HG03558 (cell line): ENCODE results near the gene BMPR1B.

ENCODE experiments used
- ATAC-seq: cut with Tn5 transposase; IDR thresholded peaks from one replicate; pipeline ENCODE4 v1.9.1; 2021; ENCODE audit warnings: moderate number of reproducible peaks; ENCODE audit not compliant: unreplicated experiment; ENCODE audit errors: extremely low read depth

The BMPR1B gene

DNA sequence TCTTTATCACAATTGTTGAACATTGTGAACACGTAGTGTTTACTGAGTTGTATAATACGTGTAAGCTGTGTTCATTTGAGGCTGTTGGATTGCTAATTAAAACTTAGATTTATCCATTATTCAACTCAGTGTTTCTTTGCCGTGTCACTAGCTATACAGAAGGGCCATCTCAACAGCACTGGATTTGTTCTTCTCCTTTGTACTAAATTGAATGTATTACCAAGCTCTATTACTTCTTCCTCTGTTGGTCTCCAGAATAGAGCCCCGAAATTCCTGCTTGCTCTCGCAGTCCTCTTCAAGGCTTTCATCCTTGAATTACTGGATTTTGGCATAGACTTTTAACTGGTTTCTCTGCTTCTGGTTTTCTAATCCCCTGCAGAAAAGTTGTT lies 182.8 kb downstream of the BMPR1B start:
- ATAC-seq = no peak

DNA sequence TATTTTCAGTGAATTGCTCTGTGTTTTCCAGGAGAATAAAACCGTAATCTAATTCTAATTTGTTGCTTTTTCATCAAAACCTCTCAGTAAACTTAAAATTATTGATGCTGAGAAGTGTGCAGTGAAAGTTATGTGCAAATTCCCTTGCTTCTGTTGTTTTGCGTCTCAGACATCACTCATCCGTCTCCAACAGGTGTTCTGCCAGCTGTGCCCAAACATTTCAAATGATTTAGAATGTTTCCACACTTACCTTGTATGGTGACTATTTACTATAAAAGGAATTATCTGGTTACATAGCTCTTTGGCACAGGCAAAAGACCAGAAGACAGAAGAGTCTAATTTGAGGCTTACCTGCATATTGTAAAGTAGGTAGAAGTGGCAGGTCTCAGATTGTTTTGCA lies 184.0 kb downstream of the BMPR1B start:
- ATAC-seq = no peak

DNA sequence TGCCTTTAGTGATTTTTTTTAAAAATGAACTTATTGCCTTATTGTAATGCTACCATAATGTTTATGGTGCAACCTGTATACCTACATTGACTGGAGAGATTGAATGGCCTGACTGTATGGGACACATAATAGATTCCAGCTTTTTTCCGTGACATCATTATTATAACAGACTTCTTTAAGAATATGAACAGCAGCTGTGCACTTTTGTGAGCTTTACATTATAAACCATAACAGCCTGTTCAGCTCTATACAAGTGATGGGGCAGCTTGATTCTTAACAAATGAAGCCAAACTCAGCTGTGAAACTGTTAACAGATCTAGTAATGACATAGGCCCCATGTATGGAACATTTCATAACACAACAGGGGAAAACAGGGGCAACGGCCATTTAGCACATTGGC lies 187.0 kb downstream of the BMPR1B start:
- no peak for ATAC-seq

DNA sequence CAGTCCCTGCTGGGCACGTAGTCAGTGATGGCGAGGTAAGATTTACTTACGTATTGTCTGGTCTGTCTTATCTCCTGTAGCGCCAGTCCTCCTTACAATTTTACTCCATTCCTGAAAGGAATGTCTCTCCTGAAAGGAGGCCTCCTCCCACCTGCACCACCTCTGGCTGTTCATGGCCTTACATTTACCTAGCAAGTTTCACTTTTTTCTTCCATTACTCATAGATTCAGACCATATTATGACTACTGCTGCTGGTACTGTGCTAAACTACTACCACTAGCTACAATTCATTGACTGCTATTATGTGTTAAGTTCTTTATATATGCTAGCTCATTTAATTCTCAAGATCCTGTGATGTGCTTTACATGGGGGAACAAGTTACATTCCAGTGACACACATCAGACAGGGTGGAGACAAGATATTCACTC lies 189.9 kb downstream of the BMPR1B start:
- ATAC-seq = no peak

DNA sequence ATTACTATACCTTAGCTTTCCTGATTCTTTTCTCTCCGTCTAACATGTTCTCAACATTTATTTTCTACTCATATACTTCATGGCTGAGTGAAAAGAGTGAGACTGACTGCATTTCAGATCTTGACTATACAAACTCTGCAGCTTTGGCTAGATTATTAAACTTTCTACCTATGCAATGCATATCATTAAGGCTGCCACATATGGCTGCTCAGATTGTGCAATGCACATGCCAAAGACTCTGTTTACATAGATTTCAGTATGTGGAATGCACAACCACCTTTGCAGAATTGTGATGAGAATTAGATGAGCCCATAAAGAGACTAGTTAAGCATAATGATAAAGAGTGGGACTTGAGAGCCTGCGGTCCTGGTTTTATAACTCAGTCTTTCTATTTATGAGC lies 196.5 kb downstream of the BMPR1B start:
- ATAC-seq = no peak

DNA sequence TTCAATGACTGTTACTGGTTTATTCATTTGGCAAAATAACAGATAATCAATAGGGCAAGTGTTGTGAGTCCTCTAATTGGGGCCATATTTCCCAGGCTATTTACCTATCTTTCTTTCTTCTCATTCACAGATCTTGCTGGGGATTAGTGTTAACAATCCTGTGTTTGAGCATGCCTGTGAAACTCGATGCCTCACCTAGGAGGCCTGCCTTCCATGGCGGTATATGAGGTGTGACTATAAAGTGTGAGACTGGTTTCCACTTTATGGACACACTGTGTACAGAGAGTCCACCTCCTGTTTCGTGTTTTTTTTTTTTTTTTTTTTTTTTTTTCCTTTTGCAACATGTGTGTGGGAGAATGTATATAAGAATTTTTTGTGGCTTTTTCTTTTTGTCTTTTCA lies 199.3 kb downstream of the BMPR1B start:
- no peak for ATAC-seq

DNA sequence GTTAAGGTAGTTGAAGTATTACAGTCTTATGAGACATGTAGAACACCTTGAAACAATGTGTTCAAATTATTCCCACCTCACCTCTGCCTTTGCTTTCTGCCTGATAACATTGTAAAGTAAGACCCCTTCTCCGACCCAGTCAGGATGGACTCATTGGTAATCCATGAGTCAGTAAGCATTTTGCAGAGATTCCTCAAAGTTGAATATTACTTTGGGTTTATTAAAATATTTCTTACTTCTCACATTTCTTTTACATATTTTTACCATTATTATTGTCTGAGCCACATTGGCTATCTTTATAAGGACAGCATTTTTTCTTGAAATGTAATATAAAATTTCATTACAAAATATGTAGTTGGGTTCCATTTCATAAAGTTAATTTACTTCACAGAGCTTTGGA lies 201.6 kb downstream of the BMPR1B start:
- no peak for ATAC-seq

DNA sequence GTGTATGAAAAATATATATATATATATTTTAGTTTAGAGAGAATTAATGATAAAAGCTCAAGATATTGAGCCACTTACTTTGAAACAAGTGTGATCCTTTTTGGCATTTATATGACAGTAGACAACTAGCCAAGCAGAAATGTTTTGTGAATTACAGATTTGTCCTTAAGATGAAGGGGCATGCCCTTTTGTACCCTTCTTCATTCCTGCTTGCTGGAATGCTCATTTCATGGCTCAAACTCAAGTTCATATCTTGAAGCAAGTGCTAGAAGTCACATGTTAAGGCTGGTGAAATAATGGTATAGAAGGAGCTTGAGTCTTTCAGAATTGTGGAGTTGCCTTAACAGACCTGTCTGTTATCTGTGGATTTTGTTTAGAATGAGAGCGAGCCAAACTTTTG lies 203.0 kb downstream of the BMPR1B start:
- no peak for ATAC-seq

DNA sequence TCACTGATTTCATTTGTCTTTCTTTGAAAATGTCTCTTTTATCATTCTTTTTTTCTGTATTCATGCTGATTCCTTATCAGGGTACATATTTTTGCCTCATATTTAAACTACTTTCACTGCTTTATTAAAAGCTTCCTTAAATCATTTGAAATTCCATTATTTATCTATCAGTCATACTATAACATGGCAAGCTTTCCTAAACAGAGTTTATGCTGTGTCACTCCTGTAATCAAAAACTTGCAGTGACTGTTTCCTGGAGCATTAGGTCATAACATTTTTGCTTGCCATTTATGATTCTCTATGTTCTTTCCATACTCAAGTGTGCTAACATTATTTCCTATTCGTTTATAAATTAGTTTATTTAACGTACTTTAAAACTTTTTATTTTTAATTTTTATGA lies 203.7 kb downstream of the BMPR1B start:
- ATAC-seq = no peak

DNA sequence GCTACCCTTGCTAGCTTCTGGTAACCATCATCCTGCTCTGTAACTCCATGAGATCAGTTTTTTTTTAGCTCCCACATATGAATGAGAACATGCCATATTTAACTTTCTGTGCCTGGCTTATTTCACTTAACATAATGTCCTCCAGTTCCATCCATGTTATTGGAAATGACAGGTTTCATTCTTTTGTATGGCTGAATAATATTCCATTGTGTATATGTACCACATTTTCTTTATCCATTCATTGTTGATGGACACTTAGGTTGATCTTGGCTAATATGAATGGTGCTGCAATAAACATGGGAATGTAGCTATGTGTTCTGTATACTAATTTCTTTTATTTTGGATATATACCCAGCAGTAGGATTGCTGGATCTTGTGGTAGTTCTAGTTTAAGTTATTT lies 204.7 kb downstream of the BMPR1B start:
- ATAC-seq = no peak

DNA sequence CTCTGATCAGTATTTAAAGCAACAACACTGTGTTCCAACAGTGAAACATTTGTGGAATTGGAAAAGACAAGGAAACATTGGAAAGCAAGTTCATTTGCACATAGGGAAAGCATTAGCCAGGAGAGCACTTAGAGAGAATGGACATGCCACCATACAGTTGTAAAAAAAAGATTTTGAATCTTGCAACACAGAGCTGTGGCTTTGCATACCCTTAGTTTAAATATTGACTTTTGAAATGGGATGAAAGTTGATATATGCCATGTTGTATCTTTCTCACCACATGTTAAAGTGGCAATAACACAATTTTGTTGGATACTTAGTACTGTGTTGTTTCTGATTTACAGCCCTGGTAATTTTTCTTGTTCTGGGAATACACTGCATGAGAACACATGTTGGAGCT lies 208.1 kb downstream of the BMPR1B start:
- no peak for ATAC-seq

DNA sequence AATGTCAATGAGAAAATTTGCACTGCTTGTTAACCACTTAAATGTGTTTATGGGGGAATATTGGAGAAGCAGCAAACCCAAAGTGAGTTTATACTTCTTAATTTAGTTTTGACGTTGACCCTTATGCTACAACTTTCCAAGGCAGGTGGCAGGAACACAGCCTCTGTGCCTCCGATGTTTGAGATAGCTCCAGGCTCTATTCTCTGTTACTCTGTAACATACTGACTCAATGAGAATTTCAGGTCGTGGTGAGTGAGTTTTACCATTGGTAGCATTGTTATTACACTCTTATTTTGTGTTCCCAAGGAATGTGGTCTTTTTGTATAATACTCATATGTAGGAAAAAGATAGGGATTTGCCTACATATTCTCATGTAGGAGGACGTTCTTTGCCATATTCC lies 210.7 kb downstream of the BMPR1B start:
- no peak for ATAC-seq

DNA sequence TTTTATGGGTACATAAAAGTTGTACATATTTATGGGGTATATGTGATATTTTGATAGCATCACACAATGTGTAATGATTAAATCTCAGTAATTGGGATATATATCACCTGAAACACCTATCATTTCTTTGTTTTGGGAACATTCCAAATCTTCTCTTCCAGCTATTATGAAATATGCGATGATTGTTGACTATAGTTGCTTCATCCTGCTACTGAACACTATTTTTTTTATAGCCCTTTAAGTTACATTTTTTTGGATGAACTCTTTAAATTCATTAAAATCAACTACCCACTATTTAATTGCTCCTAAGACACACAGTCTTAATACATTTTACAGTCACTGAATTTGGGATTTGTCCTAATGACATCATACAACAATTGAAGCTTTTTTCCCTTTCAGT lies 212.9 kb downstream of the BMPR1B start:
- no peak for ATAC-seq

DNA sequence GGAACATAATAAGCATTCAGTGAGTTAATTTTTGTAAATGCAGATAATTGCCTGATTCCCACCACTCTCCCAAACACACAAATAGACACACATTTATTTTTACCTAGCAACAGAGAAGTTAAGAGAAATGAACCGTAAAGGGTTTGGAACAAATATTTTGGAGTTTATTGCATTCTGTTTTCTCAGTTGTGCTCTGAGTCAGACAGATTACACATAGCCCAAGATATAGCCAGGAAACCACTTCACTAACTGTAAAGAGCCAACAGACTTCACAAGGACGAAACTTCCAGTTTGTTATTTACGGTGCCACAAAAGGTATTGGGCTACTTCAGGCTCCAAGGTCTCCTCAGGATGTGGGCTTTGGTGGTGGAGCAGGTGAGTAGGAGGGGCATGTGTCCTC lies 217.0 kb downstream of the BMPR1B start:
- no peak for ATAC-seq

DNA sequence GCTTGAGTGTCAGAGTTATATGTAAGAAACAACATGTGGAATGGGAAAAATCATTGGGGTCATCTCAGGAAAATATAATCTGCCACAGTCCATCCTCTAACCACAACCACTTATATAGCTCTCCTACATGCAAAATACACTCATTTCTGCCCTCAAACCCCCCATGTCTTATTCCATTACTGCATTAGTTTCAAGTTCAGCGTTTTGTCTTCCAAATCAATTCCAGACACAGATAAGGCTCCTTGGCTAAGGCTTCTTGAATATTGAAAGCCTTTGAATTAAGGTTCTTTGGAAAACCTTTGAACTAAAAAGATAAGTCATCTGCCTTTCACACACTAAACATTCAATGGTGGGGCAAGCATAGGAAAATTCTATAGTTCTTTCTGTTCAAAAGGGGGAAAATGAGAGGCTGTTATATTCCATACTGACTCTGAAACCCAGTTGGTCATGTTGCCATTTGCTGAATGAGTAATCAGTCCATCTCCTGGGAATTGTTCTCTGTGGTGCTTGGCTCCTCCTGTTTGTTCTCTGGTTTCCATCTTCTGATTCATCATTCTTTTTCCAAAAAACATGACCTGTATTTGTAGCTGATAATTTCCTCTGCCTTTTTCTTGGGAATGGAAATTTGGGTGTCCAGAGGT lies 218.7 kb downstream of the BMPR1B start:
- no peak for ATAC-seq

DNA sequence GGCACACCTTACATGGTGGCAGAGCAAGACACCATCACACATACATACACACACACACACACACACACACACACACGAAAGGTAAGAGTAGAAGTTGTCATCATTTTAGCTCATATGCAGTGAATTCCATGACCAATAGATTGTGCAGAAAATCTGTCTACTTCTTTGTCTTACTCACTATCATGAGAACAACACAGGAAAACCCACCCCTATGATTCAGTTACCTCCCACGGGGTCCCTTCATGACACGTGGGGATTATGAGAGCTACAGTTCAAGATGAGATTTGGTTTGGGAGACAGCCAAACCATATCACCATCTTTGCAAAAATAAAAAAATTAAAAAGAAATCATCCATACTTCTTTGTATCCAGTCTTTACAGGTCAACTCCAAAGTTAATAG lies 221.1 kb downstream of the BMPR1B start:
- no peak for ATAC-seq

DNA sequence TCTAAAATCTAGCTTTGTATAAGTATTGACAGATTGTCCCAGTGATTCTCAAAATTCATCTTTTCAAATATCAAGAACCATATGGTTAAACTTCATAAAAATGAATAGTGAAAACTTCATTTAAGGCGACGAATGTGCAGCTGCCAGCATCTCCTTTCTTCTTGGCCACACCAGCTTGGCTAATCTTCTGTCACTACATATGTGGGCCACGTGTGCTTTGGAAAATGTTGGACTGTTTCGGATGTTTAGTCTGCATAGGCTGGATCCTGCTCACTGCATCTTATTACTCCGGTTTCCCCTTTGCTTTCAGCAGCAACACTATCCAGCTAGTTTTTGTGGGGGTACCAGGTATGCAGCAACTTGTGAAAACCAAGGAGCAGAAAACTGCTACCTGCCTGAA lies 221.9 kb downstream of the BMPR1B start:
- no peak for ATAC-seq

DNA sequence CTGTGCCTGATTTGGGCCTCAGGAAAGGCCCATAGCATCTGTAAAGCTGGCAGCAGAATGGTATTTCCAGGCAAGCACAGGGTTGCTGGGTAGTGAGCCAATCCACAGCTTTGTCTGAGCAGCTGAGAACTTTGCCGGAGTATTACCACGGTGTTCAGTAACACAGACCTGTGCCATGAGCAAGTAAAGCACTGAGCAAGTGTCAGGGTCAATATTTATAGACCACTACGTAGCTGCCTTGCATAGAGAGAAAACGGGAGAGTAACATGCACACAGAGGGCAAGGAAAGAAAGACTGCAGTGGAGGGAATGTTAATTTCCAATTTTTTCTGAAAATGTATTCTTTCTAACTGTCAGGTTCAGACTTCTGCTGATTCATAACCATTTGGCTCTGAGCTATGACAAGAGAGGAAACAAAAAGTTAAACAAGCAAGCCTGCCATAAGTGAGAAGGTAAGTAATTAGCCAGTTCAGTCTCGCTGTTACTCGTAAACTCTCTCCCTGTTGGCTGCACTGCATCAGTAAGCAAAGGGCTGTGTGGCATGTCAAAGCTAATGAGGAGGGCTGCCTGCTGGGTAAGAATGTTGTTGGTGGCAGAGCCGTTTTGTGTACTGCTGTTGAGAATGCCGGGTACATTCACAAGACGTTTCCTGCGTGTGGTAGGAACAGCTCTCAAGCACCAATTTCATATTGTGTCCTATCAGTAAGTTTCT lies 238.1 kb downstream of the BMPR1B start:
- no peak for ATAC-seq

DNA sequence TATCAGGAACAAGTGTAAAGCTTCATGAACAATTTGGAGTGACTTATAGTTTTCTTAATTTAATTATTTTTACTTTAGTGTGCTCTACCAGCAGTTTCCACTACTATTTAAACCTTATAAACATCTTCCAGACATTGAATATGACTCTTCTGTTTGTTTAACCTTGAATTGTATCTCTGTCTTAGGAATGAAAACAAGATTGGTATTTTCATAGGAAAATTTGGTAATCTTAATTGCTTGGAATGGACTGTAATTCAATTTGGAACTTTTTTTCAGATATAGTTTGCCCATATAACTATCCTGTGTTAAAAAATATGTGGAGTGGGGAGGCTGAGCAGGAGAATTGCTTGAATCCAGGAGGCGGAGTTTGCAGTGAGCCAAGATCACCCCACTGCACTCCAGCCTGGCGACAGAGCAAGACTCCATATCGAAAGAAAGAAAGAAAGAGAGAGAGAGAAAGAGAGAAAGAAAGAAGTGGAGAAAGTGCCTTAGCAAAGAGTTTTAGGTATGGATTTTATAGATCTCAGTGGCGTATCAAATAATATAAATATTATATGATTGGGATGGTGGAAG lies 242.4 kb downstream of the BMPR1B start:
- no peak for ATAC-seq

DNA sequence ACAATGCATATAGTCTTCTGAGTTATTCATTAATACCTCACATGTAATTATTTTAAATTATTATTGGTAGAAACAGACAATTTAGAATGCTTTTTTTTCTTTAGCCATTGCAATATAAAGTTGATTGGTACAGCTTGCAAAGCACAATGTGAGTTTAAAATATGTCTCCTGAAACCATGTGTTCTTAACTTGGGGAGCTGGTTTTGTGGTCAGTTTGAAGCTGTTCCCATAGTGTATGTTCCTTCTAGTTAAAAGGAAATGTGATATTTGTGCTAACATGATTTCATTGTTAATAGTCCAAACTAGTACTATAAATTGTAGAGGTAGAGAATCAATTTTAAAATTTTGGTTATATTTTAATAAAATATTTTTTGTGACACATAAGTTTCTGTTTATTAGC lies 247.2 kb downstream of the BMPR1B start:
- ATAC-seq = no peak

DNA sequence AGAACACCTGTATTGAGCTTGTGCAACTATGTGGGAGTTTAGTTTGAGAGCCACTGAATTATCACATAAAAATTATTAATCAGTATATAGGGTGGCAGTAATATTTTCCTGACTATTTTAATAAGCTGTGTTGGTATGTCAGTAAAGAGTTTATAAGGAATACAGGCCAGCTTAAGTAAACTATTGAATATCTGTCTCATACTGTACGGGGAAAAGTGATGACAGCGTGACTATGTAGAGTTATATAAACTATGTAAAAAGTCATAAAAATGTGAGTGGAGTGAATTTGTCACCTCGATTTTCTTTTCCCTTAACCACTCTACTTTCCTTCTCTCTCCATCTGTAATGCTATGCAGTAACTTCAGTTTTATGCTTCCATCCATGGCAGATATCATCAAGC lies 250.2 kb downstream of the BMPR1B start:
- no peak for ATAC-seq

DNA sequence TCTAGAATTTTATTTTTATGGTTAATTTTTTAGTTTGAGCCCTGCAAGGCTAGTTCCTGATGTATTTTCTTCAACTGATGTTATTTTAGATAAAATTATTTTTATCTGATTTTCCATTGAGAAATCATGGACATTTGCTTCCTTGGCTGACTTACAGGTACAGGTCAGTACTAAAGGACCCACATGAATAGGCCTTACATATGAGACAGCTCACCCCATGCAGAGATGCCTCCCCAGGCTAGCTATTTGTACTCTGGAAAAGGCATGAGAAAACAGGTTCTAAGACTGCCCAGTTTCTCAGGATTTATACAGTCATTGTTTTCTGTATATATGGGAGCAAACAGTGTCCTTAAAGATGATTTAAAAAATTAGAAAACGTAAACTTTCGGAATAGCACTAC lies 255.5 kb downstream of the BMPR1B start:
- no peak for ATAC-seq
